Measurements from ENCODE around the gene CHRD.
"Not testable (repeated sequence)": the region's sequence is repeated elsewhere in the genome, so short reads cannot be mapped to it uniquely, and the experiment has no call there.

CHRD gene

GRCh38 chr3:184339451-184340135 lies 40.3 kb upstream of the CHRD start:
- H3K9me3 Mint-ChIP-seq; H3K4me3 Mint-ChIP-seq; H3K27ac Mint-ChIP-seq; H3K27me3 Mint-ChIP-seq (ENCODE audit: low read depth): not testable (repeated sequence)
- H3K4me1 Mint-ChIP-seq (ENCODE audit: low read depth): peaks cover 23% of the 10 kb centered on the region
- peaks cover 12% of the 10 kb centered on the region for H3K36me3 Mint-ChIP-seq (ENCODE audit: low read depth)

- H3K4me1 Mint-ChIP-seq (ENCODE audit: low read depth): peaks cover 16% of the 10 kb centered on the region
- H3K27me3 Mint-ChIP-seq (ENCODE audit: low read depth): peaks cover 6% of the 10 kb centered on the region
- H3K27ac Mint-ChIP-seq: no peak overlapping the region
- H3K36me3 Mint-ChIP-seq (ENCODE audit: low read depth): peaks cover 5% of the 10 kb centered on the region
- no peaks in the 10 kb centered on the region for H3K9me3 Mint-ChIP-seq
- H3K4me3 Mint-ChIP-seq: no peak overlapping the region
Measured at GRCh38 chr3:184341925-184342324, 37.9 kb upstream of the CHRD start.

GRCh38 chr3:184343200-184343876 lies 36.5 kb upstream of the CHRD start:
- H3K4me1 Mint-ChIP-seq (ENCODE audit: low read depth): peaks cover 10% of the 10 kb centered on the region
- no peak overlapping the region for H3K4me3 Mint-ChIP-seq
- no peaks in the 10 kb centered on the region for H3K27me3 Mint-ChIP-seq (ENCODE audit: low read depth)
- no peaks in the 10 kb centered on the region for H3K36me3 Mint-ChIP-seq (ENCODE audit: low read depth)
- no peak overlapping the region for H3K27ac Mint-ChIP-seq
- no peaks in the 10 kb centered on the region for H3K9me3 Mint-ChIP-seq

GRCh38 chr3:184344579-184345316 lies 35.1 kb upstream of the CHRD start:
- no peaks in the 10 kb centered on the region for H3K9me3 Mint-ChIP-seq
- H3K27me3 Mint-ChIP-seq (ENCODE audit: low read depth): no peaks in the 10 kb centered on the region
- no peaks in the 10 kb centered on the region for H3K36me3 Mint-ChIP-seq (ENCODE audit: low read depth)
- no peak overlapping the region for H3K4me3 Mint-ChIP-seq
- H3K4me1 Mint-ChIP-seq (ENCODE audit: low read depth): peaks cover 6% of the 10 kb centered on the region
- no peak overlapping the region for H3K27ac Mint-ChIP-seq

GRCh38 chr3:184345317-184346144 lies 34.3 kb upstream of the CHRD start:
- peaks cover 5% of the 10 kb centered on the region for H3K4me1 Mint-ChIP-seq (ENCODE audit: low read depth)
- H3K36me3 Mint-ChIP-seq (ENCODE audit: low read depth): no peaks in the 10 kb centered on the region
- no peak overlapping the region for H3K27ac Mint-ChIP-seq
- H3K4me3 Mint-ChIP-seq: no peak overlapping the region
- no peaks in the 10 kb centered on the region for H3K27me3 Mint-ChIP-seq (ENCODE audit: low read depth)
- no peaks in the 10 kb centered on the region for H3K9me3 Mint-ChIP-seq

- H3K9me3 Mint-ChIP-seq: no peaks in the 10 kb centered on the region
- no peaks in the 10 kb centered on the region for H3K4me1 Mint-ChIP-seq (ENCODE audit: low read depth)
- H3K36me3 Mint-ChIP-seq (ENCODE audit: low read depth): no peaks in the 10 kb centered on the region
- no peak overlapping the region for H3K4me3 Mint-ChIP-seq
- no peaks in the 10 kb centered on the region for H3K27me3 Mint-ChIP-seq (ENCODE audit: low read depth)
- no peak overlapping the region for H3K27ac Mint-ChIP-seq
Measured at GRCh38 chr3:184346480-184347190, 33.2 kb upstream of the CHRD start.

GRCh38 chr3:184347321-184348056 lies 32.4 kb upstream of the CHRD start:
- Mint-ChIP-seq H3K36me3 (ENCODE audit: low read depth) (no peaks in the 10 kb centered on the region), H3K4me1 (ENCODE audit: low read depth) (no peaks in the 10 kb centered on the region), H3K27me3 (ENCODE audit: low read depth) (no peaks in the 10 kb centered on the region), H3K9me3 (no peaks in the 10 kb centered on the region), H3K27ac (no peak overlapping the region), H3K4me3 (no peak overlapping the region)

- H3K9me3 Mint-ChIP-seq: no peaks in the 10 kb centered on the region
- no peak overlapping the region for H3K27ac Mint-ChIP-seq
- no peak overlapping the region for H3K4me3 Mint-ChIP-seq
Measured at GRCh38 chr3:184348057-184348382, 31.8 kb upstream of the CHRD start.

GRCh38 chr3:184349563-184350470 lies 30.0 kb upstream of the CHRD start:
- no peaks in the 10 kb centered on the region for H3K36me3 Mint-ChIP-seq (ENCODE audit: low read depth)

More at GRCh38 chr3:184348057-184348382, 31.8 kb upstream of the CHRD start:
- Mint-ChIP-seq H3K4me1 (ENCODE audit: low read depth) (no peaks in the 10 kb centered on the region), H3K36me3 (ENCODE audit: low read depth) (no peaks in the 10 kb centered on the region), H3K27me3 (ENCODE audit: low read depth) (no peaks in the 10 kb centered on the region)

GRCh38 chr3:184350618-184351017 lies 29.2 kb upstream of the CHRD start:
- Mint-ChIP-seq H3K4me1 (ENCODE audit: low read depth) (no peaks in the 10 kb centered on the region), H3K27me3 (ENCODE audit: low read depth) (no peaks in the 10 kb centered on the region), H3K9me3 (no peaks in the 10 kb centered on the region), H3K4me3 (no peak overlapping the region), H3K27ac (no peak overlapping the region), H3K36me3 (ENCODE audit: low read depth) (no peaks in the 10 kb centered on the region)

More at GRCh38 chr3:184349563-184350470, 30.0 kb upstream of the CHRD start:
- no peak overlapping the region for H3K27ac Mint-ChIP-seq
- H3K9me3 Mint-ChIP-seq: no peaks in the 10 kb centered on the region
- H3K4me1 Mint-ChIP-seq (ENCODE audit: low read depth): no peaks in the 10 kb centered on the region
- H3K27me3 Mint-ChIP-seq (ENCODE audit: low read depth): no peaks in the 10 kb centered on the region
- no peak overlapping the region for H3K4me3 Mint-ChIP-seq

- no peaks in the 10 kb centered on the region for H3K9me3 Mint-ChIP-seq
- no peaks in the 10 kb centered on the region for H3K36me3 Mint-ChIP-seq (ENCODE audit: low read depth)
- H3K27ac Mint-ChIP-seq: no peak overlapping the region
- no peaks in the 10 kb centered on the region for H3K4me1 Mint-ChIP-seq (ENCODE audit: low read depth)
- H3K27me3 Mint-ChIP-seq (ENCODE audit: low read depth): no peaks in the 10 kb centered on the region
- H3K4me3 Mint-ChIP-seq: no peak overlapping the region
Measured at GRCh38 chr3:184351511-184352148, 28.2 kb upstream of the CHRD start.

- H3K4me1 Mint-ChIP-seq (ENCODE audit: low read depth): no peaks in the 10 kb centered on the region
- no peak overlapping the region for H3K4me3 Mint-ChIP-seq
- H3K36me3 Mint-ChIP-seq (ENCODE audit: low read depth): no peaks in the 10 kb centered on the region
- H3K27ac Mint-ChIP-seq: no peak overlapping the region
- H3K27me3 Mint-ChIP-seq (ENCODE audit: low read depth): no peaks in the 10 kb centered on the region
- no peaks in the 10 kb centered on the region for H3K9me3 Mint-ChIP-seq
Measured at GRCh38 chr3:184352149-184352785, 27.6 kb upstream of the CHRD start.

All from T-helper 1 cell treated with Interleukin-12 subunit alpha and Interleukin-12 subunit beta and Interleukin-4 antibody, amounts not matched to agents 30 μg/mL and 1 μg/mL, for 36 hours (primary cell).